Stimulated activated effector memory CD8-positive, alpha-beta T cell treated with anti-CD3 and anti-CD28 coated beads, Interleukin-12 subunit alpha, Interleukin-12 subunit beta, amount 100 ng/mL, for 72 hours (primary cell): ENCODE measurements around the gene NEK7.
A peak's percentile ranks its signal among the peaks of the same experiment; 100 is the strongest.
"Not testable (repeated sequence)": the region's sequence is repeated elsewhere in the genome, so short reads cannot be mapped to it uniquely, and the experiment has no call there.

Source experiments
- ATAC-seq: fragments of 150-1000 bp; cut with Tn5 transposase; 2 replicates; pipeline ENCODE4 v1.10.0; 2021
- DNase-seq, 2 donors: peaks; one replicate each; pipeline ENCODE4 v3.0.0; 2021 to 2022; ENCODE audit warnings: low spot score in 2 of 2
- H3K27ac Mint-ChIP-seq: one replicate; pipeline ENCODE4 v1.8.0; 2022; ENCODE audit warnings: mild to moderate bottlenecking, mixed read lengths
- H3K36me3 Mint-ChIP-seq: one replicate; pipeline ENCODE4 v1.8.0; 2022; ENCODE audit warnings: mild to moderate bottlenecking, mixed read lengths
- H3K4me1 Mint-ChIP-seq: one replicate; pipeline ENCODE4 v1.8.0; 2022; ENCODE audit warnings: mixed read lengths
- H3K4me3 Mint-ChIP-seq: one replicate; pipeline ENCODE4 v1.8.0; 2022; ENCODE audit warnings: mild to moderate bottlenecking, mixed read lengths
- H3K9me3 Mint-ChIP-seq: one replicate; pipeline ENCODE4 v1.8.0; 2022; ENCODE audit warnings: mixed read lengths

NEK7 gene

GRCh38 chr1:198175423-198176170 is 18.8 kb downstream of the NEK7 start:
- peak overlapping the region; percentile 64 for H3K4me3 Mint-ChIP-seq
- peak; percentile 89 for ATAC-seq
- peak overlapping the region; percentile 68 for H3K27ac Mint-ChIP-seq
- peaks cover 75% of the 10 kb centered on the region for H3K4me1 Mint-ChIP-seq
- no peak for DNase-seq
- peaks cover 4% of the 10 kb centered on the region for H3K36me3 Mint-ChIP-seq
- no peaks in the 10 kb centered on the region for H3K9me3 Mint-ChIP-seq

- Mint-ChIP-seq H3K27ac (peak overlapping the region; percentile 68), H3K9me3 (no peaks in the 10 kb centered on the region), H3K36me3 (peaks cover 4% of the 10 kb centered on the region), H3K4me1 (peaks cover 78% of the 10 kb centered on the region), H3K4me3 (peak overlapping the region; percentile 64)
- ATAC-seq (peak; percentile 52), DNase-seq (no peak)
These were observed 19.4 kb downstream of the NEK7 start for GRCh38 chr1:198176179-198176578.

- DNase-seq (no peak), ATAC-seq (no peak)
- Mint-ChIP-seq H3K9me3 (no peaks in the 10 kb centered on the region), H3K27ac (peak overlapping the region; percentile 68), H3K4me1 (peaks cover 80% of the 10 kb centered on the region), H3K36me3 (peaks cover 4% of the 10 kb centered on the region), H3K4me3 (peak overlapping the region; percentile 64)
These were observed 20.7 kb downstream of the NEK7 start for GRCh38 chr1:198177546-198177945.

- no peaks in the 10 kb centered on the region for H3K9me3 Mint-ChIP-seq
- H3K4me1 Mint-ChIP-seq = peaks cover 82% of the 10 kb centered on the region
- no peak for ATAC-seq
- H3K4me3 Mint-ChIP-seq = peak overlapping the region; percentile 64
- peaks cover 4% of the 10 kb centered on the region for H3K36me3 Mint-ChIP-seq
- no peak for DNase-seq
- peak overlapping the region; percentile 68 for H3K27ac Mint-ChIP-seq
These were observed 21.8 kb downstream of the NEK7 start for GRCh38 chr1:198178615-198179014.

GRCh38 chr1:198179556-198179981 is 22.8 kb downstream of the NEK7 start:
- peak; percentile 36 for ATAC-seq
- Mint-ChIP-seq H3K4me3 (peak overlapping the region; percentile 27), H3K36me3 (no peaks in the 10 kb centered on the region), H3K9me3 (no peaks in the 10 kb centered on the region), H3K27ac (peak overlapping the region; percentile 62), H3K4me1 (peaks cover 78% of the 10 kb centered on the region)
- DNase-seq = no peak

- no peaks in the 10 kb centered on the region for H3K9me3 Mint-ChIP-seq
- DNase-seq = no peak
- H3K36me3 Mint-ChIP-seq = no peaks in the 10 kb centered on the region
- no peak overlapping the region for H3K27ac Mint-ChIP-seq
- peaks cover 49% of the 10 kb centered on the region for H3K4me1 Mint-ChIP-seq
- no peak overlapping the region for H3K4me3 Mint-ChIP-seq
- no peak for ATAC-seq
These were observed 26.8 kb downstream of the NEK7 start for GRCh38 chr1:198183605-198184004.

- H3K27ac Mint-ChIP-seq = no peak overlapping the region
- peaks cover 42% of the 10 kb centered on the region for H3K4me1 Mint-ChIP-seq
- ATAC-seq (no peak), DNase-seq (no peak)
- no peaks in the 10 kb centered on the region for H3K9me3 Mint-ChIP-seq
- no peaks in the 10 kb centered on the region for H3K36me3 Mint-ChIP-seq
- H3K4me3 Mint-ChIP-seq = no peak overlapping the region
These were observed 27.7 kb downstream of the NEK7 start for GRCh38 chr1:198184516-198184915.

- no peaks in the 10 kb centered on the region for H3K36me3 Mint-ChIP-seq
- no peaks in the 10 kb centered on the region for H3K9me3 Mint-ChIP-seq
- DNase-seq (no peak), ATAC-seq (no peak)
- H3K4me1 Mint-ChIP-seq = peaks cover 39% of the 10 kb centered on the region
- H3K27ac Mint-ChIP-seq = peak overlapping the region; percentile 81
- peak overlapping the region; percentile 57 for H3K4me3 Mint-ChIP-seq
These were observed 28.3 kb downstream of the NEK7 start for GRCh38 chr1:198185146-198185545.

GRCh38 chr1:198185759-198186158 is 29.0 kb downstream of the NEK7 start:
- ATAC-seq = peak; percentile 48
- H3K36me3 Mint-ChIP-seq = no peaks in the 10 kb centered on the region
- peaks cover 40% of the 10 kb centered on the region for H3K4me1 Mint-ChIP-seq
- H3K9me3 Mint-ChIP-seq = no peaks in the 10 kb centered on the region
- DNase-seq = no peak
- H3K4me3 Mint-ChIP-seq = peak overlapping the region; percentile 57
- H3K27ac Mint-ChIP-seq = peak overlapping the region; percentile 81

- peak overlapping the region; percentile 57 for H3K4me3 Mint-ChIP-seq
- DNase-seq = no peak
- H3K36me3 Mint-ChIP-seq = no peaks in the 10 kb centered on the region
- no peaks in the 10 kb centered on the region for H3K9me3 Mint-ChIP-seq
- peak overlapping the region; percentile 20 for H3K27ac Mint-ChIP-seq
- no peak for ATAC-seq
- H3K4me1 Mint-ChIP-seq = peaks cover 41% of the 10 kb centered on the region
These were observed 30.2 kb downstream of the NEK7 start for GRCh38 chr1:198186916-198187580.

GRCh38 chr1:198187973-198188588 is 31.3 kb downstream of the NEK7 start:
- peaks cover 7% of the 10 kb centered on the region for H3K36me3 Mint-ChIP-seq
- peak overlapping the region; percentile 57 for H3K4me3 Mint-ChIP-seq
- peak overlapping the region; percentile 20 for H3K27ac Mint-ChIP-seq
- DNase-seq (no peak), ATAC-seq (peak; percentile 91)
- H3K9me3 Mint-ChIP-seq = no peaks in the 10 kb centered on the region
- peaks cover 41% of the 10 kb centered on the region for H3K4me1 Mint-ChIP-seq

GRCh38 chr1:198191117-198191516 is 34.3 kb downstream of the NEK7 start:
- H3K9me3 Mint-ChIP-seq = no peaks in the 10 kb centered on the region
- peaks cover 56% of the 10 kb centered on the region for H3K4me1 Mint-ChIP-seq
- ATAC-seq (no peak), DNase-seq (no peak)
- peaks cover 16% of the 10 kb centered on the region for H3K36me3 Mint-ChIP-seq
- peak overlapping the region; percentile 85 for H3K27ac Mint-ChIP-seq
- peak overlapping the region; percentile 57 for H3K4me3 Mint-ChIP-seq

GRCh38 chr1:198193871-198194270 is 37.1 kb downstream of the NEK7 start:
- H3K27ac Mint-ChIP-seq = peak overlapping the region; percentile 85

GRCh38 chr1:198196630-198197029 is 39.8 kb downstream of the NEK7 start:
- Mint-ChIP-seq H3K4me1 (peaks cover 84% of the 10 kb centered on the region), H3K36me3 (peaks cover 20% of the 10 kb centered on the region), H3K4me3 (no peak overlapping the region), H3K9me3 (no peaks in the 10 kb centered on the region), H3K27ac (peak overlapping the region; percentile 29)
- ATAC-seq (no peak), DNase-seq (no peak)

More at GRCh38 chr1:198193871-198194270, 37.1 kb downstream of the NEK7 start:
- Mint-ChIP-seq H3K4me1 (peaks cover 73% of the 10 kb centered on the region), H3K36me3 (peaks cover 20% of the 10 kb centered on the region), H3K4me3 (peak overlapping the region; percentile 57)
- not testable (repeated sequence) for ATAC-seq, H3K9me3 Mint-ChIP-seq, DNase-seq

- Mint-ChIP-seq H3K4me3 (no peak overlapping the region), H3K9me3 (no peaks in the 10 kb centered on the region), H3K36me3 (peaks cover 24% of the 10 kb centered on the region), H3K4me1 (peaks cover 84% of the 10 kb centered on the region), H3K27ac (peak overlapping the region; percentile 12)
- no peak for DNase-seq
- ATAC-seq = no peak
These were observed 40.5 kb downstream of the NEK7 start for GRCh38 chr1:198197285-198197684.
